Measurements from ENCODE around the gene C4orf17. TPM values are rescaled to one million over a fixed set of nuclear protein-coding genes. Genes with fewer than 3 reads are reported as not detected.

C4orf17 gene
- total RNA-seq, 1 donor: not detected

DNA sequence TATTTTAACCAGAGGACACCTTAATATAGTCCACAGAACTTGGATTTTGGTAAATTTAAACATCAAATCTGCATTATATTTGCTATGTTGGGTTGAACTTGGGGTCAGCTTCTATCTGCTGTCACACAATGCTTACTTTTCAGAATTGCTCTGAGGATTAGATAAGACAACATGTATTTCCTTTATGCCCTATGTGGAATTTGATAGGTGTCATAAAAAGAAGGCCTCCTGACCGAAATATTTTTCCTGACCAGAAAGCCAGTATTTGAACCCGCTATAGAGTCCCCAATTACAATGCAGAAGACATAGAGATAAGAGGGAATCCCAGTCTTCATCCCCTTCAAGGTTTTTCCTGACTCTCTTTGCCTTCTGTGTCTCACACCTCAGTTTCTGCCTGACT lies 67.9 kb downstream of the C4orf17 start:
- no peak for DNase-seq (ENCODE audit: low read depth)
- TF ChIP-seq, protein P1, sequence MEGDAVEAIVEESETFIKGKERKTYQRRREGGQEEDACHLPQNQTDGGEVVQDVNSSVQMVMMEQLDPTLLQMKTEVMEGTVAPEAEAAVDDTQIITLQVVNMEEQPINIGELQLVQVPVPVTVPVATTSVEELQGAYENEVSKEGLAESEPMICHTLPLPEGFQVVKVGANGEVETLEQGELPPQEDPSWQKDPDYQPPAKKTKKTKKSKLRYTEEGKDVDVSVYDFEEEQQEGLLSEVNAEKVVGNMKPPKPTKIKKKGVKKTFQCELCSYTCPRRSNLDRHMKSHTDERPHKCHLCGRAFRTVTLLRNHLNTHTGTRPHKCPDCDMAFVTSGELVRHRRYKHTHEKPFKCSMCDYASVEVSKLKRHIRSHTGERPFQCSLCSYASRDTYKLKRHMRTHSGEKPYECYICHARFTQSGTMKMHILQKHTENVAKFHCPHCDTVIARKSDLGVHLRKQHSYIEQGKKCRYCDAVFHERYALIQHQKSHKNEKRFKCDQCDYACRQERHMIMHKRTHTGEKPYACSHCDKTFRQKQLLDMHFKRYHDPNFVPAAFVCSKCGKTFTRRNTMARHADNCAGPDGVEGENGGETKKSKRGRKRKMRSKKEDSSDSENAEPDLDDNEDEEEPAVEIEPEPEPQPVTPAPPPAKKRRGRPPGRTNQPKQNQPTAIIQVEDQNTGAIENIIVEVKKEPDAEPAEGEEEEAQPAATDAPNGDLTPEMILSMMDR (IDR thresholded peaks at IDR 0.05; ENCODE audit: insufficient read depth, low read length): no peak
- H3K4me3 ChIP-seq (ENCODE audit: low read depth, low read length): no peak overlapping the region

DNA sequence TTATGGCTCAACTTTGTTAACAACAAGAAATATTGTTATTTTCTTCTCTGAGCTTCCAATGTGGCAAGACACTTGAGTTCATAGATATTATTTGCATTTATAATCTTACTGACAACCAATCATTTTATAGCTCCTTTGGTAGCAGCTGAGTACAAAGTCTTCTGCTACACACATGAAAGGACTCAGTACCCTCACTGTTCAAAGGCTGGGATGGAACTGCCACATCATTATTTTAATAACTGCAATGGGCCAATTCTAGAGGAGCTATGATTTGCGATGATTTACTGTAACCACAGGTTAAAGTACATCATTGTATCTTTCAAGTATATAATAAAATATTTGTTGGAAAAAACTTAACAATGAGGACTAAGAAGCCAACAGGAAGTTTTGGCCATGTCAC lies 74.7 kb downstream of the C4orf17 start:
- H3K4me3 ChIP-seq (ENCODE audit: low read depth, low read length): no peak overlapping the region
- TF ChIP-seq, protein P1 (IDR thresholded peaks at IDR 0.05; ENCODE audit: insufficient read depth, low read length): no peak
- no peak for DNase-seq (ENCODE audit: low read depth)

DNA sequence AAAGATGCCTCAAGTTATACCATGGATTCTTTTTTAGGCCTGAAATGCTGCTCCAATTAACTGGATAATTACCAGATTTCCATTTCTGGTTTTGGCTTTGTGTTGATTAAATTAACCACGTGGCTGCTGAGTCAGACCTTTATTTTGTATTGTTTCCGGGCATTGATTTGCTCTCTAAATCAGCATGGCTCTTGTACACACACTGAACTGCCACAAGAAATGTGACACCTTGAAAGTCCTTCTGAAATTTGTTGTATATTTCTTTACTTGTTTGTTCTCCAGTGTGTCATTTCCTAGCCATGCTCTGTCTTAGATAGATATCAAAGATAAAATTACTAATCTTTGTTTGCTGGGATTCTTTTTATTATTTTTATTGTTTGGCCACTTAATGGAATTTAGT lies 75.5 kb downstream of the C4orf17 start:
- TF ChIP-seq, protein P1 (IDR thresholded peaks at IDR 0.05; ENCODE audit: insufficient read depth, low read length): no peak
- no peak overlapping the region for H3K4me3 ChIP-seq (ENCODE audit: low read depth, low read length)
- DNase-seq (ENCODE audit: low read depth): no peak

DNA sequence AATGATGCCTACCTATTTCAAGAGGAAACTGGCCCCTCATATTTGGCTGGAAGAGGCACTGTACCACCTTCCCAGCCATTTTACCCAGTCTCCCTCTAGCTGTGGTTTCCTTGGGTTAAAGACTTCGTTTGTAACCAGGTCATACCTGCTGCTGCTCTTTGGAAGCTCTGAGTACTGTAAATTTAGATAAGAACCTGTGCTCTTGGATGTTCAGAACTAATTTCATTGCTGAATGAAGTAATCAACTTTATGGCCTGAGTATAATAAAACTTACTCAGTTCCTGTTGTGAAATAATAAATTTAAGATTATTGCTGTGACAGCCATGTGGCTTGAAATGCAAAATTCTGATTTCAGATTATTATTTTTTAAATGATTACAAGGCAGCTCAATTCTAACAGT lies 76.0 kb downstream of the C4orf17 start:
- no peak overlapping the region for H3K4me3 ChIP-seq (ENCODE audit: low read depth, low read length)
- TF ChIP-seq, protein P1 (IDR thresholded peaks at IDR 0.05; ENCODE audit: insufficient read depth, low read length): no peak
- DNase-seq (ENCODE audit: low read depth): no peak

DNA sequence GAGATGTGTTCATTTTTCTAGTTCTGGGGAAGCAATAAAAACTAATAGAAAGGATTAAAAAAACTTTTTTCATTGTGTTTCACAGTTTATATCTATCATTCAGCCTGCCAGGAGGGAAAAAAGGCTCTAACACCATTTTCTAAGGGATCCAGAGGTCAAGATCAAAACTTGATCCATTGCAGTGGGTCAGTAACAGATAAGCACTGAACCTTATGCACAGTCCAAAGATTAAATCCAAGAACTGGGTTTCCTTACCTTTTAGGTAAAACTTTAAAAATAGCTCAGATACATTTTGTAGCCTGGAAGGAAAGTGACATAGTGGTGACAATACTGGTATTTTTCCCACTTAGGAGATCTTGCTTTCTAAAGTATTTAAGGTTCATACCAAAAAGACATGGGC lies 76.5 kb downstream of the C4orf17 start:
- H3K4me3 ChIP-seq (ENCODE audit: low read depth, low read length): no peak overlapping the region
- DNase-seq (ENCODE audit: low read depth): no peak
- TF ChIP-seq, protein P1 (IDR thresholded peaks at IDR 0.05; ENCODE audit: insufficient read depth, low read length): no peak

DNA sequence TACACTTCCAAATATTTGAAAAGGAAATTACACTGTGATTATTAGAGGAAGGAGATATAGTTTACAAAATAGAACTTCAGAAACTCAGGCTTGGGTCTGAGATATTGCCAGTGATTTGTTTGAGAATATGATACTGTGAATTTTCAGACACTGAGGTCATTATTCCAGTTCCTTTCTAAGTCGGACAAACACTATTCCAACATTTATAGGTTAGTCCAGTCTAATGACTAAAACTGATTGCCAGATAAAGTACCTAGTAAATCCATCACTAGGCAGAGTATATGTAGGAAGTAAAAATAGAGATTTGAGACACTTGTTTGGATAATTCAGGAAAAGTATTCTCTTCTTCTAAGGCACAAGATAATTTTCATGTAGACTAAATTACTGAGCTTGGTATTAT lies 77.0 kb downstream of the C4orf17 start:
- no peak for DNase-seq (ENCODE audit: low read depth)

DNA sequence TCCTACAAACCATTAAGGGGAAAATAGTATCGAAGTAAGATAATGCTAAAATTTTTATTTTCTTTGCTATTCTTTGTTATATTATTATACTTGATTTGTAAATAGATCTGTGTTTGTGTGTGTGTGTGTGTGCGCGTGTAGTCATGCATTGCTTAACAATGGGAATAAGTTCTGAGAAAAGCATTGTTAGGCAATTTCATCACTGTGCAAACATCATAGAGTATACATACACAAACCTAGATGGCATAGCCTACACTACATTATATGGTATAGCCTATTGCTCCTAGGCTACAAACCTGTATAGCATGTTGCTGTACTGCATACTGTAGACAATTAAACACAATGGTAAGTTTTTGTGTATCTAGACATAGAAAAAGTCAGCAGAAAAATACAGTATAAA lies 80.9 kb downstream of the C4orf17 start:
- no peak for DNase-seq (ENCODE audit: low read depth)
- H3K4me3 ChIP-seq (ENCODE audit: low read depth, low read length): no peak overlapping the region
- TF ChIP-seq, protein P1 (IDR thresholded peaks at IDR 0.05; ENCODE audit: insufficient read depth, low read length): no peak

More for the DNA sequence above, 77.0 kb downstream of the C4orf17 start:
- TF ChIP-seq, protein P1 (IDR thresholded peaks at IDR 0.05; ENCODE audit: insufficient read depth, low read length): no peak
- no peak overlapping the region for H3K4me3 ChIP-seq (ENCODE audit: low read depth, low read length)

Data from fibroblast of the aortic adventitia (primary cell).